ENCODE results near the gene CCDC33. TPM values are rescaled to one million over a fixed set of nuclear protein-coding genes. Genes with fewer than 3 reads are reported as not detected.

The CCDC33 gene
- total and polyA plus RNA-seq, 2 experiments from 2014 or later, result 2.6 to 2.8 TPM

- no peaks in the 10 kb centered on the region for H3K4me1 Mint-ChIP-seq
- TF ChIP-seq EZH2 (IDR thresholded peaks at IDR 0.05; ENCODE audit: low read depth, unreplicated experiment) (no peak), ZNF462 (CRISPR knock-in tag; IDR thresholded peaks at IDR 0.05) (no peak), POLR2AphosphoS5 (IDR thresholded peaks at IDR 0.05; ENCODE audit: low read depth) (no peak), REST (IDR thresholded peaks at IDR 0.05; ENCODE audit: unreplicated experiment) (no peak), ZNF114 (CRISPR knock-in tag; IDR thresholded peaks at IDR 0.05) (no peak), ETS1 (IDR thresholded peaks at IDR 0.05) (no peak)
- Histone ChIP-seq H3K4me1 (ENCODE audit: insufficient read depth) (no peaks in the 10 kb centered on the region), H2AFZ (no peak overlapping the region), H3F3A (replicated peaks; ENCODE audit: low read depth) (no peaks in the 10 kb centered on the region), H3K36me3 (ENCODE audit: insufficient read depth) (no peaks in the 10 kb centered on the region), H3K4me3 (no peak overlapping the region), H3K9me2 (ENCODE audit: insufficient read depth) (no peaks in the 10 kb centered on the region), H3K79me2 (replicated peaks; ENCODE audit: insufficient read depth) (no peaks in the 10 kb centered on the region), H3K4me2 (no peak overlapping the region), H3K27ac (ENCODE audit: low read depth) (no peak overlapping the region), H3K27me3 (ENCODE audit: insufficient read depth) (no peaks in the 10 kb centered on the region), H4K20me1 (replicated peaks; ENCODE audit: insufficient read depth) (no peaks in the 10 kb centered on the region)
- no peak overlapping the region for H3K4me3 Mint-ChIP-seq
- no peak for DNase-seq (ENCODE audit: low spot score)
- peaks cover 13% of the 10 kb centered on the region for H3K27me3 Mint-ChIP-seq (ENCODE audit: insufficient read depth, low read depth, poor library complexity)
- no peaks in the 10 kb centered on the region for H3K9me3 Mint-ChIP-seq
- no peak overlapping the region for H3K27ac Mint-ChIP-seq
- no peak for ATAC-seq
- H3K36me3 Mint-ChIP-seq (ENCODE audit: low read depth), result no peaks in the 10 kb centered on the region; the same call in 2 of the 3 replicates
Measured at GRCh38 chr15:74336061-74337005, 100.2 kb downstream of the CCDC33 start.

Measured in GM23338 (cell line).